ENCODE measurements around the gene ONECUT1.

- TF ChIP-seq, protein P1, sequence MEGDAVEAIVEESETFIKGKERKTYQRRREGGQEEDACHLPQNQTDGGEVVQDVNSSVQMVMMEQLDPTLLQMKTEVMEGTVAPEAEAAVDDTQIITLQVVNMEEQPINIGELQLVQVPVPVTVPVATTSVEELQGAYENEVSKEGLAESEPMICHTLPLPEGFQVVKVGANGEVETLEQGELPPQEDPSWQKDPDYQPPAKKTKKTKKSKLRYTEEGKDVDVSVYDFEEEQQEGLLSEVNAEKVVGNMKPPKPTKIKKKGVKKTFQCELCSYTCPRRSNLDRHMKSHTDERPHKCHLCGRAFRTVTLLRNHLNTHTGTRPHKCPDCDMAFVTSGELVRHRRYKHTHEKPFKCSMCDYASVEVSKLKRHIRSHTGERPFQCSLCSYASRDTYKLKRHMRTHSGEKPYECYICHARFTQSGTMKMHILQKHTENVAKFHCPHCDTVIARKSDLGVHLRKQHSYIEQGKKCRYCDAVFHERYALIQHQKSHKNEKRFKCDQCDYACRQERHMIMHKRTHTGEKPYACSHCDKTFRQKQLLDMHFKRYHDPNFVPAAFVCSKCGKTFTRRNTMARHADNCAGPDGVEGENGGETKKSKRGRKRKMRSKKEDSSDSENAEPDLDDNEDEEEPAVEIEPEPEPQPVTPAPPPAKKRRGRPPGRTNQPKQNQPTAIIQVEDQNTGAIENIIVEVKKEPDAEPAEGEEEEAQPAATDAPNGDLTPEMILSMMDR (IDR thresholded peaks at IDR 0.05): no peak
- no peak for TF ChIP-seq EP300 (IDR thresholded peaks at IDR 0.05)
Measured at GRCh38 chr15:52710050-52710707, 80.0 kb downstream of the ONECUT1 start.

Data from sigmoid colon (tissue), 4 donors.